Endothelial cell of umbilical vein (primary cell): ENCODE results near the gene BTAF1. TPM values are rescaled to one million over a fixed set of nuclear protein-coding genes. Genes with fewer than 3 reads are reported as not detected.

ENCODE experiments used
- BruUV-seq: library from RNA; stranded (reverse); fragments of 400-500 nt; replicated peaks from 2 replicates; lab custom pipeline; 2021; lab: Mats Ljungman, UMichigan
- CTCF ChIA-PET: fragments of 300-600, 350-600 bp; sonication (Branson Sonifier 250); formaldehyde crosslinking; loops from one replicate; lab custom pipeline; 2021; ENCODE audit warnings: antibody characterized with exemption, inconsistent platforms; lab: Charles Lee
- POLR2A ChIA-PET: fragments of 300-600, 350-600 bp; sonication (Branson Sonifier 250); formaldehyde crosslinking; loops from one replicate; lab custom pipeline; 2021; ENCODE audit warnings: antibody characterized with exemption, inconsistent platforms; lab: Charles Lee
- DNase-seq: peaks from one replicate; pipeline ENCODE4 v3.0.0-alpha.2; 2011; ENCODE audit warnings: low read depth, low spot score
- FAIRE-seq: peaks from 2 replicates; lab custom pipeline; 2011; peaks lifted over from hg19 to GRCh38; lab: Jason Lieb, UNC
- H2AFZ ChIP-seq: 2 replicates; pipeline ENCODE4 v1.6.0; 2012; ENCODE audit warnings: low read depth, low read length, control low read depth, inconsistent platforms
- H3K27ac ChIP-seq: 2 replicates; pipeline ENCODE4 v1.5.1; 2011; ENCODE audit warnings: low read depth, mild to moderate bottlenecking, control low read depth, low read length, moderate library complexity; ENCODE audit not compliant: insufficient read depth
- H3K27me3 ChIP-seq, 2 experiments: 2 replicates each; pipeline versions ENCODE4 v1.6.0 to v1.6.1; 2011; ENCODE audit warnings: low read length in 2 of 2, mixed read lengths in 1 of 2; ENCODE audit not compliant: control insufficient read depth in 2 of 2, insufficient read depth in 2 of 2
- H3K36me3 ChIP-seq, 2 experiments: 2 replicates in 1 of 2; 3 replicates in 1 of 2; pipeline ENCODE4 v1.5.1; 2011; ENCODE audit warnings: low read length in 2 of 2, mild to moderate bottlenecking in 1 of 2, moderate library complexity in 1 of 2; ENCODE audit not compliant: control insufficient read depth in 2 of 2, insufficient read depth in 2 of 2; ENCODE audit errors: extremely low read depth in 1 of 2
- H3K4me1 ChIP-seq: 3 replicates; pipeline ENCODE4 v1.5.1; 2011; ENCODE audit warnings: mild to moderate bottlenecking, low read length; ENCODE audit not compliant: control insufficient read depth, insufficient read depth; ENCODE audit errors: extremely low read depth
- H3K4me2 ChIP-seq: 2 replicates; pipeline ENCODE4 v1.6.1; 2011; ENCODE audit warnings: low read length, control low read depth, mixed read lengths; ENCODE audit not compliant: insufficient read depth
- H3K4me3 ChIP-seq, 3 experiments: fragments of 200-600 bp in 1 of 3; sonication (generic), shearing (Covaris generic) in 1 of 3; replicated peaks in 1 of 3; 2 replicates each; pipeline ENCODE4 v1.5.1; 2011 to 2016; ENCODE audit warnings: control low read depth in 3 of 3, low read length in 3 of 3, mild to moderate bottlenecking in 2 of 3, inconsistent platforms in 1 of 3, low read depth in 1 of 3, moderate library complexity in 1 of 3; ENCODE audit not compliant: insufficient read depth in 1 of 3
- H3K79me2 ChIP-seq: 2 replicates; pipeline ENCODE4 v1.6.0; 2012; ENCODE audit warnings: low read length, inconsistent platforms; ENCODE audit not compliant: control insufficient read depth, insufficient read depth
- H3K9ac ChIP-seq: replicated peaks from 2 replicates; pipeline ENCODE3; 2011; ENCODE audit warnings: low read length, control low read depth; ENCODE audit not compliant: insufficient read depth; ENCODE audit errors: extremely low read depth
- H3K9me1 ChIP-seq: replicated peaks from 3 replicates; pipeline ENCODE4 v1.6.0; 2011; ENCODE audit warnings: mild to moderate bottlenecking, low read length; ENCODE audit not compliant: control insufficient read depth, insufficient read depth; ENCODE audit errors: extremely low read depth
- H3K9me3 ChIP-seq: replicated peaks from 2 replicates; pipeline ENCODE4 v1.5.1; 2012; ENCODE audit warnings: low read length, inconsistent platforms; ENCODE audit not compliant: control insufficient read depth, insufficient read depth
- H4K20me1 ChIP-seq: replicated peaks from 2 replicates; pipeline ENCODE3; 2011; ENCODE audit warnings: mild to moderate bottlenecking, low read length; ENCODE audit not compliant: control insufficient read depth, insufficient read depth; ENCODE audit errors: extremely low read depth
- EZH2 ChIP-seq: IDR thresholded peaks from 2 replicates; pipeline ENCODE4 v1.6.1; 2012; ENCODE audit warnings: borderline replicate concordance, low read depth, mild to moderate bottlenecking, moderate library complexity, low read length, inconsistent platforms; ENCODE audit not compliant: severe bottlenecking
- FOS ChIP-seq: IDR thresholded peaks from 2 replicates; pipeline ENCODE4 v1.6.1; 2011; ENCODE audit warnings: mild to moderate bottlenecking, low read length, moderate library complexity, borderline replicate concordance; ENCODE audit not compliant: insufficient read depth
- GATA2 ChIP-seq: IDR thresholded peaks from 2 replicates; pipeline ENCODE4 v1.7.0; 2011; ENCODE audit warnings: low read depth, mild to moderate bottlenecking, moderate library complexity, mixed read lengths, low read length; ENCODE audit not compliant: insufficient read length, insufficient read depth
- JUN ChIP-seq: IDR thresholded peaks from 2 replicates; pipeline ENCODE4 v1.6.1; 2011; ENCODE audit warnings: borderline replicate concordance, low read depth; ENCODE audit not compliant: insufficient read length, insufficient read depth
- MAX ChIP-seq: IDR thresholded peaks from 2 replicates; pipeline ENCODE4 v1.6.1; 2011; ENCODE audit not compliant: insufficient read depth, insufficient read length
- MYC ChIP-seq: IDR thresholded peaks from one replicate; pipeline ENCODE4 v1.6.1; 2011; ENCODE audit warnings: mild to moderate bottlenecking, low read depth, low read length
- POLR2A ChIP-seq: IDR thresholded peaks from 2 replicates; pipeline ENCODE4 v1.6.1; 2012; ENCODE audit warnings: low read depth, mild to moderate bottlenecking, control low read depth, low read length
- POLR2AphosphoS5 ChIP-seq: IDR thresholded peaks from 2 replicates; pipeline ENCODE4 v1.6.1; 2012; ENCODE audit warnings: low read depth, mild to moderate bottlenecking, control low read depth, low read length, moderate library complexity; ENCODE audit not compliant: insufficient read depth
- dilution Hi-C: fragments of 300-500 bp; cut with MboI; formaldehyde crosslinking; loops from one replicate; pipeline ENCODE4 v1.15.0; 2019; ENCODE audit warnings: low sequenced_read_pairs; ENCODE audit not compliant: extremely low pct_ligation_motif_present
- intact Hi-C: fragments of 100-400 bp; cut with micrococcal nuclease; formaldehyde crosslinking; loops from one replicate; pipeline ENCODE4 v1.10.0; 2022
- polyA plus RNA-seq, 4 experiments: library from polyadenylated mRNA; depleted of rRNA in 3 of 4; stranded (reverse) in 3 of 4; unstranded in 1 of 4; fragments of >200 nt; gene quantifications; 2 replicates each; pipeline versions ENCODE4 v1.2.1 to v1.2.3, GENCODE V29; 2011 to 2012; ENCODE audit warnings: missing spikeins in 1 of 4
- total RNA-seq: library from RNA; stranded (reverse); gene quantifications from 2 replicates; pipeline ENCODE4 v1.2.3, GENCODE V29; 2021
- TF ChIP-seq, protein P1 (sequence below), 2 donors: IDR thresholded peaks; 1 replicate in 1 of 2; 2 replicates in 1 of 2; pipeline ENCODE4 v1.5.1; 2011; ENCODE audit warnings: low read length in 2 of 2, mild to moderate bottlenecking in 2 of 2, moderate library complexity in 2 of 2, control low read depth in 1 of 2, inconsistent platforms in 1 of 2, low read depth in 1 of 2; ENCODE audit not compliant: insufficient read depth in 1 of 2; ENCODE audit errors: extremely low read depth in 1 of 2

Gene BTAF1
- total and polyA plus RNA-seq, 2 donors (not counting 3 experiments of a cell fraction or from before 2014, with no cell fraction given): 9.9 to 23.1 TPM

- H4K20me1 ChIP-seq: no peaks in the 10 kb centered on the region
- peak overlapping the region; percentile 87 to 99 (median 87) for H3K4me3 ChIP-seq
- FAIRE-seq (no peak), DNase-seq (peak; percentile 61)
- no peak for TF ChIP-seq MYC
- TF ChIP-seq MAX: no peak
- TF ChIP-seq EZH2: no peak
- no peak for TF ChIP-seq JUN
- no peak for TF ChIP-seq POLR2AphosphoS5
- TF ChIP-seq FOS: no peak
- TF ChIP-seq GATA2: no peak
- no peak for TF ChIP-seq POLR2A
- TF ChIP-seq, protein P1, sequence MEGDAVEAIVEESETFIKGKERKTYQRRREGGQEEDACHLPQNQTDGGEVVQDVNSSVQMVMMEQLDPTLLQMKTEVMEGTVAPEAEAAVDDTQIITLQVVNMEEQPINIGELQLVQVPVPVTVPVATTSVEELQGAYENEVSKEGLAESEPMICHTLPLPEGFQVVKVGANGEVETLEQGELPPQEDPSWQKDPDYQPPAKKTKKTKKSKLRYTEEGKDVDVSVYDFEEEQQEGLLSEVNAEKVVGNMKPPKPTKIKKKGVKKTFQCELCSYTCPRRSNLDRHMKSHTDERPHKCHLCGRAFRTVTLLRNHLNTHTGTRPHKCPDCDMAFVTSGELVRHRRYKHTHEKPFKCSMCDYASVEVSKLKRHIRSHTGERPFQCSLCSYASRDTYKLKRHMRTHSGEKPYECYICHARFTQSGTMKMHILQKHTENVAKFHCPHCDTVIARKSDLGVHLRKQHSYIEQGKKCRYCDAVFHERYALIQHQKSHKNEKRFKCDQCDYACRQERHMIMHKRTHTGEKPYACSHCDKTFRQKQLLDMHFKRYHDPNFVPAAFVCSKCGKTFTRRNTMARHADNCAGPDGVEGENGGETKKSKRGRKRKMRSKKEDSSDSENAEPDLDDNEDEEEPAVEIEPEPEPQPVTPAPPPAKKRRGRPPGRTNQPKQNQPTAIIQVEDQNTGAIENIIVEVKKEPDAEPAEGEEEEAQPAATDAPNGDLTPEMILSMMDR (IDR thresholded peaks at IDR 0.05; ENCODE audit: extremely low read depth in 1 of 2, insufficient read depth in 1 of 2, low read depth in 1 of 2, low read length in 2 of 2): no peak
- CTCF ChIA-PET: interaction anchor here (0.8 to 4.8 kb wide), 11 partner anchors 8 to 626 kb away, joined by 3 to 28 read pairs (median 3); partner anchors contain the start of genes FGFBP3 and TNKS2
- peaks cover 48% of the 10 kb centered on the region for H3K79me2 ChIP-seq
- H3K9me1 ChIP-seq: no peaks in the 10 kb centered on the region
- H3K27ac ChIP-seq: peak overlapping the region; percentile 66
- TSS peak; percentile 43 for BruUV-seq
- dilution Hi-C loops (no loop called here), intact Hi-C loops (loop anchor here (5.0 kb wide), 2 partner anchors 127 to 517 kb away; partner anchors contain the start of gene TNKS2)
- peak overlapping the region; percentile 69 for H2AFZ ChIP-seq
- POLR2A ChIA-PET: interaction anchor here (0.5 to 1.3 kb wide), 4 partner anchors 10 to 292 kb away, joined by 3 to 6 read pairs (median 4); partner anchors contain the start of genes FGFBP3 and PPP1R3C
- H3K9me3 ChIP-seq: no peaks in the 10 kb centered on the region
- H3K9ac ChIP-seq: peak overlapping the region; percentile 92
- peaks cover 12% of the 10 kb centered on the region for H3K4me1 ChIP-seq
- H3K36me3 ChIP-seq: no peaks in the 10 kb centered on the region
- no peaks in the 10 kb centered on the region for H3K27me3 ChIP-seq
- peak overlapping the region; percentile 97 for H3K4me2 ChIP-seq
Observed at GRCh38 chr10:91924212-91925021, 847 bp downstream of the BTAF1 start.
